Measurements from ENCODE around the gene CCNJ.

DNA sequence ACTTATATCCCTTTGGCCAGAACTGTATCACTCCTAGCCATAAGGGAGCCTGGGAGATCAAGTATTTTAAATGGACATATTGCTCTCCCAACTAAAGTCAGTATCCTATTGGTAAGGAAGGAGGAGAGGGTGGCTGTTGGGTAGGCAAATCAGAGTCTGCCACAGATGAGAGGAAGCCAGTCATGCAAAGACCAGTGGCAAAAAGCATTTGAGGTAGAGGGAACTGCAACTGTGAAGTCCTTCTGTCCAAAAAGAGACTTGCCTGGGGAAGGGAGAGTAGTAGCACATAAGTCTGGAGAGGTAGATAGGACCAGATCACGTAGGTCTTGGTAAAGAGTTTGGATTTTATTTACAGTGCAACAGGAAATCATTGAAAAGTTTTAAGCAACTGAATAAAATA, 8.8 kb upstream of the CCNJ start:
- TF ChIP-seq, protein P1, sequence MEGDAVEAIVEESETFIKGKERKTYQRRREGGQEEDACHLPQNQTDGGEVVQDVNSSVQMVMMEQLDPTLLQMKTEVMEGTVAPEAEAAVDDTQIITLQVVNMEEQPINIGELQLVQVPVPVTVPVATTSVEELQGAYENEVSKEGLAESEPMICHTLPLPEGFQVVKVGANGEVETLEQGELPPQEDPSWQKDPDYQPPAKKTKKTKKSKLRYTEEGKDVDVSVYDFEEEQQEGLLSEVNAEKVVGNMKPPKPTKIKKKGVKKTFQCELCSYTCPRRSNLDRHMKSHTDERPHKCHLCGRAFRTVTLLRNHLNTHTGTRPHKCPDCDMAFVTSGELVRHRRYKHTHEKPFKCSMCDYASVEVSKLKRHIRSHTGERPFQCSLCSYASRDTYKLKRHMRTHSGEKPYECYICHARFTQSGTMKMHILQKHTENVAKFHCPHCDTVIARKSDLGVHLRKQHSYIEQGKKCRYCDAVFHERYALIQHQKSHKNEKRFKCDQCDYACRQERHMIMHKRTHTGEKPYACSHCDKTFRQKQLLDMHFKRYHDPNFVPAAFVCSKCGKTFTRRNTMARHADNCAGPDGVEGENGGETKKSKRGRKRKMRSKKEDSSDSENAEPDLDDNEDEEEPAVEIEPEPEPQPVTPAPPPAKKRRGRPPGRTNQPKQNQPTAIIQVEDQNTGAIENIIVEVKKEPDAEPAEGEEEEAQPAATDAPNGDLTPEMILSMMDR (IDR thresholded peaks at IDR 0.05; ENCODE audit: insufficient read depth, low read depth, low read length): no peak
- TF ChIP-seq EZH2 (IDR thresholded peaks at IDR 0.05; ENCODE audit: insufficient read depth, low read length): no peak
